Astrocyte of the spinal cord (primary cell): Measurements from ENCODE around the gene FETUB.
A peak's percentile ranks its signal among the peaks of the same experiment; 100 is the strongest.

Source experiments
- DNase-seq: peaks from one replicate; pipeline ENCODE4 v3.0.0; 2011; ENCODE audit warnings: low read depth, low spot score
- H3K4me3 ChIP-seq: 2 replicates; pipeline ENCODE4 v1.5.1; 2011; ENCODE audit warnings: low read depth, mild to moderate bottlenecking, low read length, moderate library complexity
- in situ Hi-C: cut with HindIII; loops from 2 replicates; pipeline ENCODE4 v1.10.0; 2017; ENCODE audit warnings: low sequenced_read_pairs
- TF ChIP-seq, protein P1 (sequence below): IDR thresholded peaks from 2 replicates; pipeline ENCODE4 v1.5.1; 2012; ENCODE audit warnings: low read depth, mild to moderate bottlenecking, low read length, inconsistent platforms

The FETUB gene, protein sequence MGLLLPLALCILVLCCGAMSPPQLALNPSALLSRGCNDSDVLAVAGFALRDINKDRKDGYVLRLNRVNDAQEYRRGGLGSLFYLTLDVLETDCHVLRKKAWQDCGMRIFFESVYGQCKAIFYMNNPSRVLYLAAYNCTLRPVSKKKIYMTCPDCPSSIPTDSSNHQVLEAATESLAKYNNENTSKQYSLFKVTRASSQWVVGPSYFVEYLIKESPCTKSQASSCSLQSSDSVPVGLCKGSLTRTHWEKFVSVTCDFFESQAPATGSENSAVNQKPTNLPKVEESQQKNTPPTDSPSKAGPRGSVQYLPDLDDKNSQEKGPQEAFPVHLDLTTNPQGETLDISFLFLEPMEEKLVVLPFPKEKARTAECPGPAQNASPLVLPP

DNA sequence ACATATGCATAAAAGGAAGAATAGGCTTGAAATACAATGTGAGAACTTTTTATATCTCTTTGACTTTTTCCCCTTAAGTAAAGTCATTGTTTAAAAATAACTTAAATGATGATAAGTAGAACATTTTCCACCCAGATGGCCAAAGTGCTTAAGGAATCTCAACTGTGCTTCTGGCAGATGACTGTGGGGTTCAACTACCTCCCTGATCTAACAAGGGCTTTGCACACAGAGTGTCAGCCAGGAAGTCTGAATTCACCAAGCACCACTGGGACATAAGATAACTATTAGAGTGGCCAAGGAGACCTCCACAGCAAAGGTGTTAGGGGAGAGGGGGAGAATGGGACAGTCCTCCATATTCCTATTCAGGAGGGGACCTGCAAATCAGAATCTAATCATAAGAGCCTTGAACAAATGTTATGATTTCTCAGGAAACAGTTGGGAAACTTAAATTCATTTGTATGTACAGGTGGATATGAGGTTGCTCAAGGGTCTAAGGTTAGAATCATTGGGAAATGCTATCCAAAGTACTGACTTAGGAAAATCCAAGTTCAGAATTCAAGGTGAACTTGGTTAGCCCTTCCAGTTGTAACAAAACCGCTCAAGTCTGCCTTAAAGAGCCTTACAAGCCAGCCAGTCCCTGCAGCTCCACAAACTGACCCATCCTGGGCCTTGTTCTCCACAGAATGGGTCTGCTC lies at the start of gene FETUB:
Gene FETUB (plus strand): TSS at position 622 of the 695 bp plus-strand sequence. CDS start 62 bp downstream, at position 684.
- no peak within 1 kb of the TSS for H3K4me3 ChIP-seq
- TF ChIP-seq, protein P1, sequence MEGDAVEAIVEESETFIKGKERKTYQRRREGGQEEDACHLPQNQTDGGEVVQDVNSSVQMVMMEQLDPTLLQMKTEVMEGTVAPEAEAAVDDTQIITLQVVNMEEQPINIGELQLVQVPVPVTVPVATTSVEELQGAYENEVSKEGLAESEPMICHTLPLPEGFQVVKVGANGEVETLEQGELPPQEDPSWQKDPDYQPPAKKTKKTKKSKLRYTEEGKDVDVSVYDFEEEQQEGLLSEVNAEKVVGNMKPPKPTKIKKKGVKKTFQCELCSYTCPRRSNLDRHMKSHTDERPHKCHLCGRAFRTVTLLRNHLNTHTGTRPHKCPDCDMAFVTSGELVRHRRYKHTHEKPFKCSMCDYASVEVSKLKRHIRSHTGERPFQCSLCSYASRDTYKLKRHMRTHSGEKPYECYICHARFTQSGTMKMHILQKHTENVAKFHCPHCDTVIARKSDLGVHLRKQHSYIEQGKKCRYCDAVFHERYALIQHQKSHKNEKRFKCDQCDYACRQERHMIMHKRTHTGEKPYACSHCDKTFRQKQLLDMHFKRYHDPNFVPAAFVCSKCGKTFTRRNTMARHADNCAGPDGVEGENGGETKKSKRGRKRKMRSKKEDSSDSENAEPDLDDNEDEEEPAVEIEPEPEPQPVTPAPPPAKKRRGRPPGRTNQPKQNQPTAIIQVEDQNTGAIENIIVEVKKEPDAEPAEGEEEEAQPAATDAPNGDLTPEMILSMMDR, result no peak
- no peak for DNase-seq
- in situ Hi-C loops, result no loop called here

DNA sequence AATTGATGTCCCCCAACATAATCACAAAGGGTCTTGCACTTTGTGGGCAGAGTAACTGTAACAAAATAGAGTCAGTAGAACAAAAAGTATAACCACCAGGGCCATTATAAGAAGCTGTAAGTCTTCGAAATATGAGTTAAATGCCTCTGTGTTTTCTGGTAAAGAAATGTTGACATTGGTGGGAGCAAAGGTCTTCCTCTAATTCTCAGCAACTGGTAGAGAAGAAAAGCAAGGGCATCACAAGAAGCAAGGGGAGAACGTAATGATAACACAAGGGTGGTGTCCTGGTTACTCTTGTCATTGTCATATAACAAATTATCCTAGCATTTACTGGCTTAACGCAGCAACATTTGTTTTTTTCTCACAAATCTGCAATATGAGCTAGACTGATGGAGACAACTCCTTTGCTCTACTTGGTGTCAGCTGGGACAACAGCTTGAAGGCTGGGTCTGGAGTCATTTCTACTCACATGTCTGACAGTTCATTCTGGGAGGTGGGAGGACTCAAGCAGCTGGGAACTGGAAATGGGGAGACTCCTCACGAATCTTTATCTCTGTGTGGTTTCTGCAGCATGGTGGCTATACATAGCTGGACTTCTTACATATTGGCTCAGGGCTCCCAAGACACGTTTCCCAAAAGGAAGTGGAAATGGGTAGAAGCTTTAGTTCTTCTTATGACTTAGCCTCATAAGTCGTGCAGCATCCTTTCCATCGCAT lies 49.5 kb upstream of the FETUB start:
- no peak for DNase-seq
- in situ Hi-C loops, result no loop called here
- TF ChIP-seq, protein P1, result no peak
- H3K4me3 ChIP-seq, result no peak overlapping the region

DNA sequence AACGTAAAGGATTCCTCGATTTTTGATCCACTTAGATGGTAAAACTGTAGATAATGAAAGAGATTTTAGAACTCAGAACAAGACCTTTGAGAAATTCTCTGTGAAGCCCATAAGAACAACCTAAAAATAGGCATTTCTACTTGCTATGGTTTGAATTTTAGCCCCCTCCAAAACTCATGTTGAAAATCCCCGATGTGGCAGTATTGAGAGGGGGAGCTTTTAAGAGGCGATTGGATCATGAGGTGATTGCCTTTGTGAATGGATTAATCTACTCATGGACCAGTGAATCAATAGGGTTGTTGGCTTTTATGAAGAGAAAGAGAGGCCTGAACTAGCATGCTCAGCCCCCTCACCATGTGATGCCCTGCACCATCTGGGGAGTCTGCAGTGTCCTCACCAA lies 47.5 kb upstream of the FETUB start:
- TF ChIP-seq, protein P1, result no peak
- in situ Hi-C loops, result no loop called here
- no peak for DNase-seq
- H3K4me3 ChIP-seq, result no peak overlapping the region

DNA sequence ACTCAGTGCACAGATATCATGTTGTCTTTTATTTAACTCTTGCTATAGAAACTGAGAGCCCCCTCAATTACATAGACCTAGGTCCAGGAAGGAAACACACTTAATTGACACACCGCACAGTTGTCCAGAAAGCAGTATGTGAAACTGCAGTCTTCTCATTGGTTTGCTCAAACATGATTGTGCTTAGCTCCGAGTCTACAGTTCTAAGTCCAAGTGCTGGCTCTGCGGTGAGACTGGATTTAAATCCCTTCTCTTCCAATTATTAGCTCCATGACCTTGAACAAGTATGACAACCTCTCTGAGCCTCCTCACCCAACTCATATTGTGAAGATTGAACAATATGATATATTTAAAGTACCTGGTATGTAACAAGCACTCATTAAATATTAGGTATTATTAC lies 46.3 kb upstream of the FETUB start:
- TF ChIP-seq, protein P1, result no peak
- in situ Hi-C loops, result no loop called here

DNA sequence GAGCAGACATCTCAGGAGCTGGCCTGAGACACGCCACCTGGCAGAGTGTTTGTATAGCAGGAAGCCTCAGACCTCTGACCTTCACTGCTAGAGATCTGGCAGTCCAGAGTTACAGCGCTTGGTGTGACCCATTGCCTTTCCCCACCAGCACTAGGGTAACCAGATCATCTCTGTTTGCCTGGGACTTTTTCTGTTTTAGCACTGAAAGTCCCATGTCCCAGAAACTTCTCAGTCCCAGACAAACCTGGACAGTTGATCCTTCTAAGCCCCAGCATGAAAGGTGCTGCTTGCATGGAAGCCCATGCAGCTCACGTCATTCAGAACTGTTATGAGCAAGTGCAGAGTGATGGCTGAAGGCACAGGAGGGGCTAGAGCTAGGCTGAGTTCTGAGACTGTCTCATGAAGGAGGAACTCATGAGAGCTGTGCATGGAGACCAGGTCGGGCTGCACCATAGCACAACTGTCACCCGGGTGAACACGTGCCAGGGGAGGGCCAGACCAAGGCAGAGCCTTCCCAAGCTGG lies 45.5 kb upstream of the FETUB start:
- in situ Hi-C loops, result no loop called here
- DNase-seq, result no peak
- no peak overlapping the region for H3K4me3 ChIP-seq
- TF ChIP-seq, protein P1, result no peak

More for the DNA sequence above, 46.3 kb upstream of the FETUB start:
- no peak overlapping the region for H3K4me3 ChIP-seq
- DNase-seq, result no peak

DNA sequence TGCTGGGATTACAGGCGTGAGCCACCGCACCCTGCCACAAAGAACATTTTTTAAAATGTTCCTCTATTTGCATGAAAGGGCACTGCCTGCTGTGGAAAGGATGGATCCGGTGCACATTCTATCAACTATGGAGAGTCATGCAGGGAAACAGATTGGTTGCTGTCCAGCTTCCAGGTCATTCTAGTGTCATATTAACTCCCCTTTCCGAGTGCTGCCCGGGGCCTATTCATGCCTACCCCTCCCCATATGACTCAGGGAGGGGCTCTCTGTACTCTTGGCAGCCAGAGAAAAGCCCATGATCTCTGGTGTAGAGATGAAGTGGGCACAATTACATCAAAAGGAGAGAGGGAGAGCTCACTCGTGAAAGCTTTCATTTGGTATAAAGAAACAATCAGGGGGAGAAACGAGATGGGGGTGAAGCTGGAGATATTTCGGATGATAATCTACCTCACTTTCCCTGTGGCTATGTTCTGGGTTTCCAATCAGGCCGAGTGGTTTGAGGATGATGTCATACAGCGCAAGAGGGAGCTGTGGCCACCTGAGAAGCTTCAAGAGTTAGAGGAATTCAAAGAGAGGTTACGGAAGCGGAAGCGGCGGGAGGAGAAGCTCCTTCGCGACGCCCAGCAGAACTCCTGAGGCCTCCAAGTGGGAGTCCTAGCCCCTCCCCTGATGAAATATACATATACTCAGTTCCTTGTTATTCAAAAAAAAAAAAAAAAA lies 43.5 kb upstream of the FETUB start:
- TF ChIP-seq, protein P1, result no peak
- in situ Hi-C loops, result no loop called here
- DNase-seq, result peak; percentile 5
- no peak overlapping the region for H3K4me3 ChIP-seq
